ENCODE measurements around the gene CER1. TPM values are rescaled to one million over a fixed set of nuclear protein-coding genes. Genes with fewer than 3 reads are reported as not detected.

Gene CER1
- total RNA-seq, 1 donor from 2014 or later, result not detected

DNA sequence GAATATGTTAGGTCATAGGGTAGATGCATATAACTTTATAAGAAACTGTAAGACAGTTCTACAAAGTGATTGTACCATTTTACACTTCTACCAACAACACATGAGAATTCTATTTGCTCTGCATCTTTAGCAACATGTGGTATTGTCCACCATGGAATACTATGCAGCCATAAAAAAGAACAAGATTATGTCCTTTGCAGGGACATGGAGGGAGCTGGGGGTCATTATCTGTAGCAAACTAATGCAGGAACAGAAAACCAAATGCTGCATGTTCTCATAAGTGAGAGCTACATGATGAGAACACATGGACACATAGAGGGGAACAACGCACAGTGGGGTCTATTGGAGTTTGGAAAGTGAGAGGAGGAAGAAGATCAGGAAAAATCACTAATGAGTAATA lies 22.2 kb upstream of the CER1 start:
- Mint-ChIP-seq H3K4me1 (ENCODE audit: unreplicated experiment) (no peaks in the 10 kb centered on the region), H3K27me3 (ENCODE audit: unreplicated experiment) (peaks cover 16% of the 10 kb centered on the region), H3K36me3 (ENCODE audit: unreplicated experiment) (no peaks in the 10 kb centered on the region), H3K27ac (ENCODE audit: unreplicated experiment) (no peak overlapping the region), H3K9me3 (ENCODE audit: unreplicated experiment) (no peaks in the 10 kb centered on the region), H3K4me3 (ENCODE audit: unreplicated experiment) (no peak overlapping the region)
- TF ChIP-seq, protein P1, sequence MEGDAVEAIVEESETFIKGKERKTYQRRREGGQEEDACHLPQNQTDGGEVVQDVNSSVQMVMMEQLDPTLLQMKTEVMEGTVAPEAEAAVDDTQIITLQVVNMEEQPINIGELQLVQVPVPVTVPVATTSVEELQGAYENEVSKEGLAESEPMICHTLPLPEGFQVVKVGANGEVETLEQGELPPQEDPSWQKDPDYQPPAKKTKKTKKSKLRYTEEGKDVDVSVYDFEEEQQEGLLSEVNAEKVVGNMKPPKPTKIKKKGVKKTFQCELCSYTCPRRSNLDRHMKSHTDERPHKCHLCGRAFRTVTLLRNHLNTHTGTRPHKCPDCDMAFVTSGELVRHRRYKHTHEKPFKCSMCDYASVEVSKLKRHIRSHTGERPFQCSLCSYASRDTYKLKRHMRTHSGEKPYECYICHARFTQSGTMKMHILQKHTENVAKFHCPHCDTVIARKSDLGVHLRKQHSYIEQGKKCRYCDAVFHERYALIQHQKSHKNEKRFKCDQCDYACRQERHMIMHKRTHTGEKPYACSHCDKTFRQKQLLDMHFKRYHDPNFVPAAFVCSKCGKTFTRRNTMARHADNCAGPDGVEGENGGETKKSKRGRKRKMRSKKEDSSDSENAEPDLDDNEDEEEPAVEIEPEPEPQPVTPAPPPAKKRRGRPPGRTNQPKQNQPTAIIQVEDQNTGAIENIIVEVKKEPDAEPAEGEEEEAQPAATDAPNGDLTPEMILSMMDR (IDR thresholded peaks at IDR 0.05), result no peak
- DNase-seq (ENCODE audit: extremely low spot score, unreplicated experiment), result no peak

DNA sequence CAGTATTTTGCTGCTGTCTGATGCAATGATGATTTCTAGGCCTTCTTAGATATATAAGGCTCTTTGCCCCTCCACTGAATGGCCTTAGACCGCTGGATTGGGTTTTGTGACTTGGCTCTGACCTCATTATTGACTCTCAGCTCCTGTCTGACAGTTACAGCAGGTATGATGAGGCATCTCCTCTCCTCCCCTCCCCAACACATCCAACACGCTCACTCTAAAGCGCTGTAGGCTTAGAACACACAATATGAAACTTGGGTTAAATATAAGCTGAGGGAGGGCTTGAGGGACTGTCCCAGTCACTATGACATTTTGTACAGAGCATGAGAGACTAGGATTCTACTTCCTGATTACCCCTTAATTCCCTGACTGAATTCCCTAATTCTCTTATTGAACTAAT lies 18.8 kb upstream of the CER1 start:
- TF ChIP-seq, protein P1 (IDR thresholded peaks at IDR 0.05), result no peak
- no peaks in the 10 kb centered on the region for H3K9me3 Mint-ChIP-seq (ENCODE audit: unreplicated experiment)
- no peak overlapping the region for H3K27ac Mint-ChIP-seq (ENCODE audit: unreplicated experiment)
- H3K27me3 Mint-ChIP-seq (ENCODE audit: unreplicated experiment), result peaks cover 12% of the 10 kb centered on the region
- H3K36me3 Mint-ChIP-seq (ENCODE audit: unreplicated experiment), result no peaks in the 10 kb centered on the region
- DNase-seq (ENCODE audit: extremely low spot score, unreplicated experiment), result no peak
- H3K4me3 Mint-ChIP-seq (ENCODE audit: unreplicated experiment), result no peak overlapping the region
- H3K4me1 Mint-ChIP-seq (ENCODE audit: unreplicated experiment), result no peaks in the 10 kb centered on the region

DNA sequence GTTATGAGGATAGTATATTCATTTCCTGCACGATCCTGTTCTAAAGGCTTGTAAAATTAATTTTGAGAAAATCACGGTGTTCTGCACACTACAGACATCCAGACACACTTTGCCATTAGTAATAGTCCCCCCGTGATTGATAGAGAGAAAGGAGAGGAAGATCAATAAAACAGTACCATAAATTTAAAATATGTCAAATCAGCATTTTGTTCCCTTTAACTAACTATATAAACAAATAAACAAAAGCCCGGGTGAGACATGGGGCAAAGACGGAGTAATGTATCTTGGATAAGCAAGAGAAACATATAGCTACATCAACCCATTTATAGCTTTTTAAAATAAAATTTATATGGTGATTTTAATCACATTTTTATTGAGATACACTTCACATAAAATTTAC lies 10.6 kb upstream of the CER1 start:
- TF ChIP-seq, protein P1 (IDR thresholded peaks at IDR 0.05), result no peak
- Mint-ChIP-seq H3K27me3 (ENCODE audit: unreplicated experiment) (peaks cover 29% of the 10 kb centered on the region), H3K36me3 (ENCODE audit: unreplicated experiment) (no peaks in the 10 kb centered on the region), H3K4me1 (ENCODE audit: unreplicated experiment) (no peaks in the 10 kb centered on the region), H3K27ac (ENCODE audit: unreplicated experiment) (no peak overlapping the region), H3K9me3 (ENCODE audit: unreplicated experiment) (no peaks in the 10 kb centered on the region), H3K4me3 (ENCODE audit: unreplicated experiment) (no peak overlapping the region)
- DNase-seq (ENCODE audit: extremely low spot score, unreplicated experiment), result no peak

DNA sequence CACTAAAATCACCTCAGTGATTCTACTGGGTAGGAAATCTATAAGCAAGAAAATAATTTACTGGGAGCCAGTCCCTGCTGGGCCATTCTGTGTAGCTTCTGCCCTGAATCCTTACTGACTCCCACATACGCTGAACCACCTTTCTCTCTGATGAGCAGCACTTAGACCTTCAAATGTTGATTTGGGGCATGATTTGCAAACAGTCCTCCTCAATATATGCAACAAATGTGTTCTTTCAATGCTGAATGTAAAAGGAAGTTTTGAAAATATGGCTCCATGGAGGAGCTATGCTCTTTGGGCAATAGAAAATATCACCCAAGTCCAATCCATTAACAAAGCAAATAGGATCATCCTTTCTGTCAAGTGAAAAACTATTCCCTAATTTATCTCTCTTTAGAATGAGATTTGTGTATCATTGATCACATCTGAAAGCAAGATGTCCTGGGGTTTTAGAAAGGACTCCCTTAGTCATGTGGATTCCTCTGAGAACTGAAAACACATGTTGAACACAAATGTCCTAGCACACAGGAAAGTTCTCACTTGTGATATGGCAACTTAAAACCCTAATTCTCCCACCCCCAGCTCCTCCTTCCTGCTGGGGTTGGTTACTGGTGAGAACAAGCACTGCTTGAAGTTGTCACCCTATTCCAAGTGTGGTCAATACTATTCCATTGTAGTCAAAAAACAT lies 8.9 kb upstream of the CER1 start:
- Mint-ChIP-seq H3K27me3 (ENCODE audit: unreplicated experiment) (peaks cover 23% of the 10 kb centered on the region), H3K9me3 (ENCODE audit: unreplicated experiment) (no peaks in the 10 kb centered on the region), H3K36me3 (ENCODE audit: unreplicated experiment) (no peaks in the 10 kb centered on the region), H3K4me1 (ENCODE audit: unreplicated experiment) (no peaks in the 10 kb centered on the region), H3K27ac (ENCODE audit: unreplicated experiment) (no peak overlapping the region), H3K4me3 (ENCODE audit: unreplicated experiment) (no peak overlapping the region)
- TF ChIP-seq, protein P1 (IDR thresholded peaks at IDR 0.05), result no peak
- DNase-seq (ENCODE audit: extremely low spot score, unreplicated experiment), result no peak

DNA sequence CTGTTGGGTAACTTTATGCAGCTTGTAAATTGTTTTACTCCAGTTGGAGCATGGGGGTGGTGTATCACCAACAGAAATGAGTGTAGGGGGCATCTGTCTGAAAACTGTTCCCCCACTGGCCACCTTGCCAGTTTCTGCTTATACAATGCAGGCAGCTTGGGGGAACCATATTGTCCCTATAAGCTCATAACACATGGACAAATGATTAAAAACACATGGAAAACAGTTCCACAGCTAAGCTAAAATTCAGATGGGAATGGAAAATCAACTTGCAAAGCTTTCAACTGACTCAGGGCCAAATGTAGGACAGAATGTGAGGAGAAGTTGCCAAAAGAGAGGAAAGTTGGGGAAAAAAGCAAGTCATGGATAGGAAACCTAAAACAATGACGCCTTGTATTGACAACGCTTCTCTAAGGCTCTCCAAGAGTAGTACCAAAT lies 7.9 kb upstream of the CER1 start:
- H3K36me3 Mint-ChIP-seq (ENCODE audit: unreplicated experiment), result no peaks in the 10 kb centered on the region
- TF ChIP-seq, protein P1 (IDR thresholded peaks at IDR 0.05), result no peak
- no peaks in the 10 kb centered on the region for H3K4me1 Mint-ChIP-seq (ENCODE audit: unreplicated experiment)
- H3K9me3 Mint-ChIP-seq (ENCODE audit: unreplicated experiment), result no peaks in the 10 kb centered on the region
- no peak overlapping the region for H3K4me3 Mint-ChIP-seq (ENCODE audit: unreplicated experiment)
- H3K27me3 Mint-ChIP-seq (ENCODE audit: unreplicated experiment), result peaks cover 24% of the 10 kb centered on the region
- DNase-seq (ENCODE audit: extremely low spot score, unreplicated experiment), result no peak
- no peak overlapping the region for H3K27ac Mint-ChIP-seq (ENCODE audit: unreplicated experiment)
